HL-60/S4 (cell line): ENCODE measurements around the gene TET2.
"Not testable (repeated sequence)": the region's sequence is repeated elsewhere in the genome, so short reads cannot be mapped to it uniquely, and the experiment has no call there.

ENCODE experiments used
- in situ Hi-C: fragments of 300-500 bp; cut with MboI; formaldehyde crosslinking; loops from 2 replicates; pipeline ENCODE4 v1.14.3; 2022; ENCODE audit warnings: low sequenced_read_pairs

TET2 gene

GRCh38 chr4:105280338-105281123 is 133.9 kb downstream of the TET2 start:
- in situ Hi-C loops: no loop called here

GRCh38 chr4:105281124-105281415 is 134.4 kb downstream of the TET2 start:
- in situ Hi-C loops: no loop called here

GRCh38 chr4:105282489-105282888 is 135.8 kb downstream of the TET2 start:
- in situ Hi-C loops: no loop called here

GRCh38 chr4:105283501-105283900 is 136.8 kb downstream of the TET2 start:
- in situ Hi-C loops: no loop called here

GRCh38 chr4:105288121-105288520 is 141.4 kb downstream of the TET2 start:
- in situ Hi-C loops: no loop called here

- in situ Hi-C loops: no loop called here
Measured at GRCh38 chr4:105291925-105292324, 145.2 kb downstream of the TET2 start.

GRCh38 chr4:105293360-105293759 is 146.7 kb downstream of the TET2 start:
- in situ Hi-C loops: no loop called here

- in situ Hi-C loops: no loop called here
Measured at GRCh38 chr4:105296672-105297071, 150.0 kb downstream of the TET2 start.

- in situ Hi-C loops: not testable (repeated sequence)
Measured at GRCh38 chr4:105299027-105299426, 152.4 kb downstream of the TET2 start.

GRCh38 chr4:105304085-105304484 is 157.4 kb downstream of the TET2 start:
- in situ Hi-C loops: no loop called here

- in situ Hi-C loops: no loop called here
Measured at GRCh38 chr4:105305019-105305836, 158.6 kb downstream of the TET2 start.

- in situ Hi-C loops: no loop called here
Measured at GRCh38 chr4:105306158-105306781, 159.6 kb downstream of the TET2 start.

GRCh38 chr4:105306820-105307219 is 160.1 kb downstream of the TET2 start:
- in situ Hi-C loops: no loop called here

GRCh38 chr4:105318486-105318885 is 171.8 kb downstream of the TET2 start:
- in situ Hi-C loops: no loop called here

GRCh38 chr4:105327222-105327621 is 180.5 kb downstream of the TET2 start:
- in situ Hi-C loops: no loop called here

- in situ Hi-C loops: no loop called here
Measured at GRCh38 chr4:105327956-105328355, 181.3 kb downstream of the TET2 start.

GRCh38 chr4:105329081-105329480 is 182.4 kb downstream of the TET2 start:
- in situ Hi-C loops: no loop called here
